Measurements from ENCODE around the gene TAP2. TPM values are rescaled to one million over a fixed set of nuclear protein-coding genes. Genes with fewer than 3 reads are reported as not detected.

The TAP2 gene
- total RNA-seq, 4 donors from 2014 or later: 2.5 to 7.1 (median 4.1) TPM

DNA sequence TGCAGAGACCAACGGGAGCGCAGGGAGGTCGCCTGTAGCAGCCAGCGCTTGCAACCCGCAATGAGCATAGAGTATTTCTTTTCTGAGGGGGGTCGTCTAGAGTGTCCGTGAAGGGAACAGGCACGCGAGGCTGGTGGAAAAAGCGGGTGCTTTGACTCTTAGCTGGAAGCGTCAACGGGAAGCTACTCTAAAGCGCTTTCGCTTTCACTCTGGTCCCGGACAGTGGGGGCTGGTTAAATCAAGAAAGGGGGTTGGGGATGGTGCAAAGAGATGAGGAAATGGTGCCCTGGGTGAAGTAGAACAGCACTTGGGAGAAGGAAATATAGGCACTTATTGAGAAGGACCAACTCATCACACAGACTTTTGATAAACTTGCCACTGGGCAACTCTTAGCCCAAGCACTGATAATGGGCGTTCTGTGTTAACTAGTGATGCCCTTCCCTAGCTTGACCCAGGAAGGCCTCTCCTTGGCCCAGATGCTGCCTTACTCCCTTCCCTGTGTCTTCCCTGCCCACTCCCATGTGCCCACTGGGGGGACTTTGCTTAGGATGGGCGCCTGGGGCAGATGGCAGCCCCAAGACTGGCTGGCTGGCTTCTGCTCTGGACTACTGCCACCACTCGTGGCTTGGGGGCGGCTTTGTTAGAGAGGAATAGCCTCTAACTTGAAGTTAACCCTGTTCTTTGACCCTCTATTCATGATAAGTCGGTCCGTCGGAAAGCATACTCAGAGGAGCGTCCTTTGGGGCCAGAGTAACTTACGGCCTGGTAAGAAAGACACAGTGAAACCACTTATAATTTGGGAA lies 16.0 kb upstream of the TAP2 start:
- Histone ChIP-seq H3K4me3 (peak overlapping the region; percentile 85 to 99 (median 96)), H3K27me3 (no peaks in the 10 kb centered on the region), H3K27ac (peak overlapping the region; percentile 98 to 99 (median 99)), H3K36me3 (peaks cover 0 to 16% of the 10 kb centered on the region in 2 donors), H3K4me1 (peaks cover 12 to 19% of the 10 kb centered on the region in 2 donors), H3K9me3 (no peaks in the 10 kb centered on the region)
- no peak for DNase-seq
- in situ Hi-C loops (cut with MboI; ENCODE audit: low sequenced_read_pairs in 4 of 4) (no loop called here), intact Hi-C loops (cut with DNase I; ENCODE audit: low total_unique reads) (loop anchor here (1.0 kb wide), 2 partner anchors 14 to 16 kb away; partner anchors contain the start of gene TAP2)
- peak; percentile 10 to 16 for ATAC-seq
- no peak for TF ChIP-seq CTCF (IDR thresholded peaks at IDR 0.05 in 4 of 5, conservative IDR thresholded peaks at IDR 0.05 in 1 of 5)
- TF ChIP-seq POLR2A (IDR thresholded peaks at IDR 0.05): no peak

GRCh38 chr6:32853541-32854375 lies 15.2 kb upstream of the TAP2 start, which contains the start of the genes PSMB9 and TAP1:
PSMB9 (plus strand) TSS chr6:32854192; CDS start chr6:32854230, 38 bp downstream.
TAP1 (minus strand) TSS chr6:32853704; CDS start chr6:32853636, 68 bp downstream.
- peaks cover 0 to 22% of the 10 kb centered on the region in 2 donors for H3K36me3 ChIP-seq
- ATAC-seq: peak; percentile 94 to 95
- peaks cover 12 to 19% of the 10 kb centered on the region in 2 donors for H3K4me1 ChIP-seq
- in situ Hi-C loops (cut with MboI; ENCODE audit: low sequenced_read_pairs in 4 of 4) (no loop called here), intact Hi-C loops (cut with DNase I; ENCODE audit: low total_unique reads) (loop anchor here (1.0 kb wide), 3 partner anchors 9 to 15 kb away; partner anchors contain the start of genes PSMB8 and TAP2)
- H3K27me3 ChIP-seq: no peaks in the 10 kb centered on the region
- no peaks in the 10 kb centered on the region for H3K9me3 ChIP-seq
- TF ChIP-seq CTCF (IDR thresholded peaks at IDR 0.05 in 4 of 5, conservative IDR thresholded peaks at IDR 0.05 in 1 of 5): peak; percentile 83 to 90 (median 89)
- peak; percentile 89 to 92 for TF ChIP-seq POLR2A (IDR thresholded peaks at IDR 0.05)
- peak within 1 kb of the TSS; percentile 98 to 99 (median 99) for H3K27ac ChIP-seq
- peak within 1 kb of the TSS; percentile 85 to 99 (median 96) for H3K4me3 ChIP-seq
- DNase-seq: peak; percentile 94 to 95

DNA sequence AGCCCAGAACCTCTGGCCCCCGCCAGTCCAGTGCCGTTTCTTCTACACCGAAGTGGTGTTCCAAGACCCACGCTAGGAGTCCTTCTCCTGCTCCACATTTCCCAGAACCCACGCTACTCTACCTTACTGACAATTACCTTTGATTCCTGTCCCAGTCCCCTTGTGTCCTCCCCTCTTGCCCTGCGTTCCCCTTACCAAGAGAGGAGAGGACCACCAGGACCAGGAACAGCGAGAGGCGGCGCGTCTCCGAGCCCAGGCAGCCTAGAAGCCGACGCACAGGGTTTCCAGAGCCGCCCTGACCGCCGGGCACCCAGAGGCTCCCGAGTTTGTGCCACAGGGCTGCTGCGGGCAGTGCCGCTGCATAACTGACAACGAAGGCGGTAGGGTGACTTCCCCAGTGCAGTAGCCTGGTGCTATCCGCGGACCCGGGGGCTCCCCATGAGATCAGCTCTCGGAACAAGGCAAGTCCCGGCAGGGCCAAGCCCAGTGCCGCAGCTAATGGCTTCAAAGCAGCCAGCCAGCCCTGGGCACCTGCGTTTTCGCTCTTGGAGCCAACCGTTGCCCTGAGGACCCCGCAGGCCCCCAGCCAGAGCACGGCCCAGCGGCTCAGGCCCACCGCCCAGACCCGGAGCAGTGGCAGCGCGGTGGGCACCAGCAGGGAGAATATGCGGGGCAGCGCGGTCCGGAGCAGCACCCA lies 14.5 kb upstream of the TAP2 start:
- no peaks in the 10 kb centered on the region for H3K9me3 ChIP-seq
- DNase-seq: peak in 1 of 2 donors; percentile 31
- TF ChIP-seq POLR2A (IDR thresholded peaks at IDR 0.05) (no peak), CTCF (IDR thresholded peaks at IDR 0.05 in 4 of 5, conservative IDR thresholded peaks at IDR 0.05 in 1 of 5) (no peak)
- peaks cover 12 to 19% of the 10 kb centered on the region in 2 donors for H3K4me1 ChIP-seq
- peak; percentile 40 to 44 for ATAC-seq
- H3K27ac ChIP-seq: peak overlapping the region; percentile 98 to 99 (median 99)
- peaks cover 0 to 30% of the 10 kb centered on the region in 2 donors for H3K36me3 ChIP-seq
- H3K4me3 ChIP-seq: peak overlapping the region; percentile 85 to 99 (median 96)
- intact Hi-C loops (cut with DNase I; ENCODE audit: low total_unique reads) (loop anchor here (1.0 kb wide), 1 partner anchor 9 kb away; the partner anchor contains the start of gene PSMB8), in situ Hi-C loops (cut with MboI; ENCODE audit: low sequenced_read_pairs in 4 of 4) (no loop called here)
- H3K27me3 ChIP-seq: no peaks in the 10 kb centered on the region
